ENCODE measurements around the gene EHD3. TPM values are rescaled to one million over a fixed set of nuclear protein-coding genes. Genes with fewer than 3 reads are reported as not detected.

Gene EHD3
- total RNA-seq, 2 experiments from 2014 or later, result 0.54 to 0.60 TPM

GRCh38 chr2:31234683-31235503 lies 941 bp downstream of the EHD3 start:
- no peak for ATAC-seq
- no peaks in the 10 kb centered on the region for H3K9me3 Mint-ChIP-seq
- H3K27ac Mint-ChIP-seq, result no peak overlapping the region
- H3K4me1 Mint-ChIP-seq (ENCODE audit: low read depth), result peaks cover 12% of the 10 kb centered on the region
- ChIA-PET CTCF (interaction anchor here (0.7 to 2.0 kb wide), 2 partner anchors 98 to 528 kb away, joined by 3 to 10 read pairs; no protein-coding TSS in a partner anchor), POLR2A (no interaction called here)
- no peaks in the 10 kb centered on the region for H3K36me3 Mint-ChIP-seq (ENCODE audit: low read depth)
- TF ChIP-seq, protein P1, sequence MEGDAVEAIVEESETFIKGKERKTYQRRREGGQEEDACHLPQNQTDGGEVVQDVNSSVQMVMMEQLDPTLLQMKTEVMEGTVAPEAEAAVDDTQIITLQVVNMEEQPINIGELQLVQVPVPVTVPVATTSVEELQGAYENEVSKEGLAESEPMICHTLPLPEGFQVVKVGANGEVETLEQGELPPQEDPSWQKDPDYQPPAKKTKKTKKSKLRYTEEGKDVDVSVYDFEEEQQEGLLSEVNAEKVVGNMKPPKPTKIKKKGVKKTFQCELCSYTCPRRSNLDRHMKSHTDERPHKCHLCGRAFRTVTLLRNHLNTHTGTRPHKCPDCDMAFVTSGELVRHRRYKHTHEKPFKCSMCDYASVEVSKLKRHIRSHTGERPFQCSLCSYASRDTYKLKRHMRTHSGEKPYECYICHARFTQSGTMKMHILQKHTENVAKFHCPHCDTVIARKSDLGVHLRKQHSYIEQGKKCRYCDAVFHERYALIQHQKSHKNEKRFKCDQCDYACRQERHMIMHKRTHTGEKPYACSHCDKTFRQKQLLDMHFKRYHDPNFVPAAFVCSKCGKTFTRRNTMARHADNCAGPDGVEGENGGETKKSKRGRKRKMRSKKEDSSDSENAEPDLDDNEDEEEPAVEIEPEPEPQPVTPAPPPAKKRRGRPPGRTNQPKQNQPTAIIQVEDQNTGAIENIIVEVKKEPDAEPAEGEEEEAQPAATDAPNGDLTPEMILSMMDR (IDR thresholded peaks at IDR 0.05), result no peak
- H3K27me3 Mint-ChIP-seq, result no peaks in the 10 kb centered on the region
- peak overlapping the region; percentile 30 for H3K4me3 Mint-ChIP-seq
- no peak for DNase-seq
- intact Hi-C loops (cut with micrococcal nuclease), result no loop called here

- no peak for DNase-seq
- Mint-ChIP-seq H3K9me3 (no peaks in the 10 kb centered on the region), H3K27ac (no peak overlapping the region), H3K4me1 (ENCODE audit: low read depth) (peaks cover 12% of the 10 kb centered on the region), H3K36me3 (ENCODE audit: low read depth) (no peaks in the 10 kb centered on the region), H3K27me3 (no peaks in the 10 kb centered on the region), H3K4me3 (peak overlapping the region; percentile 30)
- ATAC-seq, result no peak
- TF ChIP-seq, protein P1 (IDR thresholded peaks at IDR 0.05), result no peak
- ChIA-PET CTCF (no interaction called here), POLR2A (no interaction called here)
- intact Hi-C loops (cut with micrococcal nuclease), result no loop called here
These were observed 1.6 kb downstream of the EHD3 start for GRCh38 chr2:31235504-31235902.

GRCh38 chr2:31236433-31237205 lies 2.7 kb downstream of the EHD3 start:
- CTCF ChIA-PET, result interaction anchor here (0.7 kb wide), 1 partner anchor 67 kb away, joined by 3 read pairs; no protein-coding TSS in a partner anchor

DNA sequence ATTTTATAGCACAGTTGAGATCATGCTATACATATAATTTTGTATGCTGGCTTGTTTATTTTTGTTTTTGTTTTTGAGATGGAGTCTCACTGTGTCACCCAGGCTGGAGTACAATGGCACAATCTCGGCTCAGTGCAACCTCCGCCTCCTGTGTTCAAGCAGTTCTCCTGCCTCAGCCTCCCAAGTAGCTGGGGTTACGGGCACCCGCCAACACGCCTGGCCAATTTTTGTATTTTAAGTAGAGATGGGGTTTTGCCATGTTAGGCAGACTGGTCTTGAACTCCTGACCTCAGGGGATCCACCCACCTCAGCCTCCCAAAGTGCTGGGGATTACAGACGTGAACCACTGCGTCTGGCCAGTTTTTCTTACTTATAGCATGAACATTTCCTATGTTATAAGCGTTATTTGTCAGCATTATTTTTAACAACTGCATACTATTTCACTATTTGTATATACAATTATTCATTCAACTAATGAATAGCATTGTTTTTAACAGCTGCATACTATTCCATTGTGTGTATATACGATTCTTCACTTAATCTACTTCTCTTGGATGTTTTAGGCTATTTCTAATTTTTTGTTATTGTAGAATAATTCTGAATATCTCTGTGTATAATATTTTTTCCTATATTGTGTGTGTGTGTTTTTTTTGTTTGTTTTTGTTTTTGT lies 3.5 kb downstream of the EHD3 start:
- CTCF ChIA-PET, result interaction anchor here (0.7 kb wide), 1 partner anchor 68 kb away, joined by 3 read pairs; no protein-coding TSS in a partner anchor
- POLR2A ChIA-PET, result no interaction called here

More at GRCh38 chr2:31236433-31237205, 2.7 kb downstream of the EHD3 start:
- intact Hi-C loops (cut with micrococcal nuclease), result no loop called here
- Mint-ChIP-seq H3K27me3 (no peaks in the 10 kb centered on the region), H3K36me3 (ENCODE audit: low read depth) (no peaks in the 10 kb centered on the region), H3K27ac (no peak overlapping the region), H3K9me3 (no peaks in the 10 kb centered on the region), H3K4me3 (no peak overlapping the region), H3K4me1 (ENCODE audit: low read depth) (peaks cover 14% of the 10 kb centered on the region)
- POLR2A ChIA-PET, result interaction anchor here (0.7 kb wide), 1 partner anchor 261 kb away, joined by 4 read pairs; no protein-coding TSS in a partner anchor
- TF ChIP-seq, protein P1 (IDR thresholded peaks at IDR 0.05), result no peak
- ATAC-seq (no peak), DNase-seq (no peak)

More for the DNA sequence above, 3.5 kb downstream of the EHD3 start:
- ATAC-seq (no peak), DNase-seq (no peak)
- no peak overlapping the region for H3K27ac Mint-ChIP-seq
- H3K9me3 Mint-ChIP-seq, result no peaks in the 10 kb centered on the region
- peaks cover 14% of the 10 kb centered on the region for H3K4me1 Mint-ChIP-seq (ENCODE audit: low read depth)
- intact Hi-C loops (cut with micrococcal nuclease), result no loop called here
- TF ChIP-seq, protein P1 (IDR thresholded peaks at IDR 0.05), result no peak
- H3K4me3 Mint-ChIP-seq, result no peak overlapping the region
- no peaks in the 10 kb centered on the region for H3K36me3 Mint-ChIP-seq (ENCODE audit: low read depth)
- H3K27me3 Mint-ChIP-seq, result no peaks in the 10 kb centered on the region

Data from activated CD8-positive, alpha-beta T cell treated with anti-CD3 and anti-CD28 coated beads for 36 hours (primary cell).